H1 (cell line): ENCODE measurements around the gene SLC35D2. TPM values are rescaled to one million over a fixed set of nuclear protein-coding genes. Genes with fewer than 3 reads are reported as not detected.
"Not testable (repeated sequence)": the region's sequence is repeated elsewhere in the genome, so short reads cannot be mapped to it uniquely, and the experiment has no call there.

Experiments used
- CTCF ChIA-PET: fragments of 300-600 bp; sonication (Branson Sonifier 250); formaldehyde crosslinking; loops from one replicate; lab custom pipeline; 2021; ENCODE audit not compliant: partially characterized antibody; lab: Charles Lee
- POLR2A ChIA-PET: fragments of 300-600 bp; sonication (Branson Sonifier 250); formaldehyde crosslinking; loops from one replicate; lab custom pipeline; 2021; ENCODE audit warnings: inconsistent platforms; ENCODE audit not compliant: partially characterized antibody; lab: Charles Lee
- DNase-seq, 2 experiments: peaks; one replicate each; pipeline versions ENCODE4 v3.0.0 to v3.0.0-alpha.2; 2010 to 2022; ENCODE audit warnings: low spot score in 2 of 2, low read depth in 1 of 2, mixed read lengths in 1 of 2
- FAIRE-seq: peaks from 2 replicates; lab custom pipeline; 2011; peaks lifted over from hg19 to GRCh38; lab: Jason Lieb, UNC
- H2AFZ ChIP-seq: 2 replicates; pipeline ENCODE4 v1.8.1; 2012; ENCODE audit warnings: low read length, inconsistent platforms
- H2AK5ac ChIP-seq: 2 replicates; pipeline ENCODE4 v1.6.1; 2013; ENCODE audit warnings: low read depth, low read length
- H2BK120ac ChIP-seq: replicated peaks from 2 replicates; pipeline ENCODE3; 2013; ENCODE audit warnings: low read depth, low read length, inconsistent platforms
- H2BK12ac ChIP-seq: 2 replicates; pipeline ENCODE4 v1.6.1; 2013; ENCODE audit warnings: low read depth, low read length
- H2BK15ac ChIP-seq: 2 replicates; pipeline ENCODE4 v1.6.1; 2013; ENCODE audit warnings: low read length
- H2BK20ac ChIP-seq: 2 replicates; pipeline ENCODE4 v1.6.1; 2013; ENCODE audit warnings: low read length
- H2BK5ac ChIP-seq: 2 replicates; pipeline ENCODE4 v1.6.1; 2013; ENCODE audit warnings: low read depth, low read length
- H3K14ac ChIP-seq: 2 replicates; pipeline ENCODE4 v1.6.1; 2013; ENCODE audit warnings: inconsistent platforms; ENCODE audit not compliant: insufficient read length
- H3K18ac ChIP-seq: 2 replicates; pipeline ENCODE4 v1.6.1; 2013; ENCODE audit warnings: low read length; ENCODE audit errors: extremely low read depth
- H3K23ac ChIP-seq: 2 replicates; pipeline ENCODE4 v1.6.1; 2013; ENCODE audit warnings: inconsistent platforms; ENCODE audit not compliant: insufficient read length
- H3K23me2 ChIP-seq: 2 replicates; pipeline ENCODE4 v1.6.1; 2013; ENCODE audit warnings: low read depth, low read length
- H3K27ac ChIP-seq: 2 replicates; pipeline ENCODE4 v1.6.1; 2011; ENCODE audit warnings: low read depth, low read length, inconsistent platforms
- H3K27me3 ChIP-seq, 4 experiments: replicated peaks in 1 of 4; 1 replicate in 1 of 4; 2 replicates in 3 of 4; pipeline versions ENCODE4 v1.6.1 to v1.8.1; 2011 to 2013; ENCODE audit warnings: low read length in 3 of 4, mild to moderate bottlenecking in 3 of 4, inconsistent platforms in 2 of 4, mixed read lengths in 2 of 4, moderate library complexity in 1 of 4; ENCODE audit not compliant: control insufficient read depth in 3 of 4, insufficient read depth in 3 of 4; ENCODE audit errors: extremely low read depth in 1 of 4
- H3K36me3 ChIP-seq, 4 experiments: 2 replicates each; pipeline versions ENCODE4 v1.6.1 to v1.8.1; 2011 to 2013; ENCODE audit warnings: mild to moderate bottlenecking in 4 of 4, low read length in 3 of 4, moderate library complexity in 2 of 4, control low read depth in 1 of 4, inconsistent platforms in 1 of 4; ENCODE audit not compliant: insufficient read depth in 4 of 4, control insufficient read depth in 2 of 4
- H3K4ac ChIP-seq: replicated peaks from 2 replicates; pipeline ENCODE3; 2013; ENCODE audit warnings: low read length, low read depth, mixed read lengths, inconsistent platforms; ENCODE audit not compliant: insufficient read length
- H3K4me1 ChIP-seq, 4 experiments: replicated peaks in 1 of 4; 1 replicate in 1 of 4; 2 replicates in 3 of 4; pipeline versions ENCODE4 v1.6.1 to v1.8.1; 2011 to 2013; ENCODE audit warnings: low read length in 3 of 4, inconsistent platforms in 2 of 4, mixed read lengths in 1 of 4; ENCODE audit not compliant: insufficient read depth in 4 of 4, control insufficient read depth in 3 of 4
- H3K4me2 ChIP-seq, 2 experiments: 2 replicates each; pipeline versions ENCODE4 v1.6.1 to v1.8.1; 2011 to 2013; ENCODE audit warnings: low read depth in 2 of 2, low read length in 2 of 2, control low read depth in 1 of 2, inconsistent platforms in 1 of 2, mild to moderate bottlenecking in 1 of 2; ENCODE audit not compliant: insufficient read depth in 1 of 2
- H3K4me3 ChIP-seq, 4 experiments: fragments of 200-600, 300-600 bp in 1 of 4; sonication (generic), shearing (Covaris generic), sonication (Bioruptor Twin) in 1 of 4; 2 replicates each; pipeline versions ENCODE4 v1.5.1 to v1.8.1; 2011 to 2016; ENCODE audit warnings: low read length in 4 of 4, low read depth in 3 of 4, control low read depth in 2 of 4, inconsistent platforms in 2 of 4, mild to moderate bottlenecking in 2 of 4, mixed read lengths in 1 of 4, moderate library complexity in 1 of 4; ENCODE audit not compliant: insufficient read depth in 2 of 4; ENCODE audit errors: extremely low read depth in 1 of 4
- H3K56ac ChIP-seq: replicated peaks from 2 replicates; pipeline ENCODE3; 2013; ENCODE audit warnings: low read depth, mild to moderate bottlenecking, mixed read lengths, low read length, inconsistent platforms; ENCODE audit not compliant: insufficient read length
- H3K79me1 ChIP-seq: 2 replicates; pipeline ENCODE4 v1.6.1; 2013; ENCODE audit warnings: low read depth, low read length, control low read depth
- H3K79me2 ChIP-seq, 2 experiments: 2 replicates each; pipeline versions ENCODE4 v1.6.1 to v1.8.1; 2012 to 2013; ENCODE audit warnings: low read length in 2 of 2, mild to moderate bottlenecking in 2 of 2, inconsistent platforms in 1 of 2; ENCODE audit not compliant: insufficient read depth in 2 of 2, control insufficient read depth in 1 of 2
- H3K9ac ChIP-seq, 4 experiments: replicated peaks in 1 of 4; 1 replicate in 1 of 4; 2 replicates in 3 of 4; pipeline versions ENCODE4 v1.6.1 to v1.8.1; 2011 to 2013; ENCODE audit warnings: low read depth in 3 of 4, low read length in 3 of 4, control low read depth in 2 of 4, mild to moderate bottlenecking in 2 of 4, moderate library complexity in 2 of 4, inconsistent platforms in 1 of 4; ENCODE audit errors: extremely low read depth in 1 of 4
- H3K9me3 ChIP-seq, 2 experiments: 2 replicates each; pipeline versions ENCODE4 v1.6.1 to v1.8.1; 2012 to 2013; ENCODE audit warnings: mild to moderate bottlenecking in 2 of 2, moderate library complexity in 2 of 2, control low read depth in 1 of 2, inconsistent platforms in 1 of 2, low read depth in 1 of 2, low read length in 1 of 2, mixed read lengths in 1 of 2; ENCODE audit not compliant: insufficient read depth in 2 of 2
- H4K20me1 ChIP-seq, 2 experiments: replicated peaks in 1 of 2; 2 replicates each; pipeline versions ENCODE3 to v1.8.1; 2011 to 2013; ENCODE audit warnings: inconsistent platforms in 2 of 2, low read length in 2 of 2, mild to moderate bottlenecking in 1 of 2; ENCODE audit not compliant: insufficient read depth in 2 of 2, control insufficient read depth in 1 of 2
- H4K5ac ChIP-seq: 2 replicates; pipeline ENCODE4 v1.6.1; 2013; ENCODE audit warnings: low read length, low read depth, mixed read lengths, inconsistent platforms; ENCODE audit not compliant: insufficient read length
- H4K8ac ChIP-seq: 2 replicates; pipeline ENCODE4 v1.8.0; 2013; ENCODE audit warnings: mild to moderate bottlenecking, moderate library complexity, low read length, inconsistent platforms; ENCODE audit not compliant: insufficient read depth; ENCODE audit errors: extremely low read depth
- H4K91ac ChIP-seq: replicated peaks from 2 replicates; pipeline ENCODE3; 2013; ENCODE audit warnings: low read length, mixed read lengths, inconsistent platforms; ENCODE audit not compliant: insufficient read length
- KDM1A ChIP-seq: fragments of 200-600, 300-600 bp; sonication (generic); IDR thresholded peaks from 2 replicates; pipeline ENCODE4 v1.7.1; 2016; ENCODE audit warnings: mild to moderate bottlenecking, low read length, borderline replicate concordance
- WGBS, 2 experiments: shearing (Covaris generic) in 1 of 2; methylation state at CpG; one replicate each; pipeline versions ENCODE4 v1.1.6 to v1.1.7; 2013 to 2015; ENCODE audit warnings: low lambda C conversion rate in 2 of 2, mixed read lengths in 2 of 2, inconsistent platforms in 1 of 2, low coverage in 1 of 2, missing lambda C conversion rate in 1 of 2; ENCODE audit not compliant: insufficient replicate concordance in 2 of 2, insufficient coverage in 1 of 2, insufficient read length in 1 of 2; ENCODE audit errors: extremely low coverage in 1 of 2, missing lambda C conversion rate in 1 of 2; 5-methylcytosine and 5-hydroxymethylcytosine counted together
- polyA plus RNA-seq, 7 experiments: library from polyadenylated mRNA; depleted of rRNA in 3 of 7; stranded (reverse) in 5 of 7; unstranded in 2 of 7; fragments of >200 nt in 5 of 7; fragments of 200-250 nt in 2 of 7; gene quantifications; 1 replicate in 5 of 7; 2 replicates in 1 of 7; 4 replicates in 1 of 7; pipeline versions ENCODE4 v1.2.1 to v1.2.3, GENCODE V29; 2011 to 2013; ENCODE audit warnings: missing spikeins in 2 of 7, mixed read lengths in 2 of 7
- total RNA-seq: library from RNA; stranded (reverse); fragmentation: NEBNext Ultra II Directional; extraction: Animal tissue kit (Norgen Biotek cat#: 25700); gene quantifications from 2 replicates; pipeline ENCODE4 v1.2.1, GENCODE V29; 2021

Gene SLC35D2
- total and polyA plus RNA-seq, 2 of the 8 experiments (the other 6 are each of a cell fraction or from before 2014, with no cell fraction given) = 9.6 to 11.5 TPM

DNA sequence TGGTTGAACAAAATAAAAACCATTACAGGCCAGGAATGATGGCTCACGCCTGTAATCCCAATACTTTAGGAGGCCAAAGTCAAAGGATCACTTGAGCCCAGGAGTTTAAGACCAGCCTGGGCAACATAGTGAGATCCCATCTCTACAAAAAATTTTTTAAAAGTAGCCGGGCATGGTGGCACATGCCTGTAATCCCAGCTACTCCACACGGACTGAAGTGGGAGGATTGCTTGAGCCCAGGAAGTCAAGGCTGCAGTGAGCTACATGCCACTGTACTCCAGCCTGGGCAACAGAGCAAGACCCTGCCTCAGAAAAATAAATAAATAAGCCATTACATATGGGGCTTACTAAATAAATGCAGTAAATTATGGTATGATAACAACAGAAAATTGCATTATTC is 61.3 kb downstream of the SLC35D2 start:
- H3K14ac ChIP-seq, H4K91ac ChIP-seq, H4K8ac ChIP-seq, H3K36me3 ChIP-seq, H2AK5ac ChIP-seq, H2BK5ac ChIP-seq, H2AFZ ChIP-seq, H3K79me2 ChIP-seq, H3K9ac ChIP-seq, H3K27me3 ChIP-seq, H2BK12ac ChIP-seq, DNase-seq, H3K27ac ChIP-seq, POLR2A ChIA-PET, H3K79me1 ChIP-seq, H3K4me1 ChIP-seq, H3K56ac ChIP-seq, H3K18ac ChIP-seq, H3K4ac ChIP-seq, FAIRE-seq, H3K4me3 ChIP-seq, H2BK120ac ChIP-seq, H2BK15ac ChIP-seq, H3K9me3 ChIP-seq, H3K23ac ChIP-seq, CTCF ChIA-PET, H2BK20ac ChIP-seq, H3K23me2 ChIP-seq, H3K4me2 ChIP-seq, H4K20me1 ChIP-seq, H4K5ac ChIP-seq: not testable (repeated sequence)
- TF ChIP-seq KDM1A = peak; percentile 79; the same call in 1 of the 2 replicates
- WGBS, 2 experiments = 86% methylated on average over 3 of the region's 3 CpGs; no CpG with 5 or more reads in 1 of the 2 experiments
